Esophagus muscularis mucosa (tissue), 4 donors: ENCODE measurements around the gene PHF21A.

Experiments
- CTCF ChIP-seq, 3 experiments: fragments of 200-600 bp in 2 of 3; fragments of 450-650 bp in 1 of 3; sonication (generic) in 2 of 3; IDR thresholded peaks; one replicate each; pipeline ENCODE4 v1.5.1; 2017 to 2019; ENCODE audit warnings: antibody characterized with exemption in 3 of 3, mild to moderate bottlenecking in 2 of 3, moderate library complexity in 1 of 3
- EP300 ChIP-seq: sonication (generic); formaldehyde crosslinking; IDR thresholded peaks from one replicate; pipeline ENCODE4 v1.6.1; 2017; ENCODE audit warnings: antibody characterized with exemption
- POLR2A ChIP-seq: fragments of 450-650 bp; IDR thresholded peaks from one replicate; pipeline ENCODE4 v1.6.1; 2017; ENCODE audit warnings: antibody characterized with exemption, moderate library complexity, mild to moderate bottlenecking, low read depth
- POLR2AphosphoS5 ChIP-seq, 2 donors: sonication (generic); formaldehyde crosslinking; IDR thresholded peaks; one replicate each; pipeline ENCODE4 v1.6.1; 2017; ENCODE audit warnings: antibody characterized with exemption in 2 of 2

GRCh38 chr11:45926536-45927331, 194.5 kb downstream of the PHF21A start:
- TF ChIP-seq CTCF (IDR thresholded peaks at IDR 0.05) = no peak
- TF ChIP-seq POLR2AphosphoS5 (IDR thresholded peaks at IDR 0.05) = no peak
- TF ChIP-seq POLR2A = no peak
- no peak for TF ChIP-seq EP300
